ENCODE data around the gene CCDC172. TPM values are rescaled to one million over a fixed set of nuclear protein-coding genes. Genes with fewer than 3 reads are reported as not detected.

The CCDC172 gene
- polyA plus RNA-seq, 2 of the 4 experiments (the other 2 are of a cell fraction) = not detected

DNA sequence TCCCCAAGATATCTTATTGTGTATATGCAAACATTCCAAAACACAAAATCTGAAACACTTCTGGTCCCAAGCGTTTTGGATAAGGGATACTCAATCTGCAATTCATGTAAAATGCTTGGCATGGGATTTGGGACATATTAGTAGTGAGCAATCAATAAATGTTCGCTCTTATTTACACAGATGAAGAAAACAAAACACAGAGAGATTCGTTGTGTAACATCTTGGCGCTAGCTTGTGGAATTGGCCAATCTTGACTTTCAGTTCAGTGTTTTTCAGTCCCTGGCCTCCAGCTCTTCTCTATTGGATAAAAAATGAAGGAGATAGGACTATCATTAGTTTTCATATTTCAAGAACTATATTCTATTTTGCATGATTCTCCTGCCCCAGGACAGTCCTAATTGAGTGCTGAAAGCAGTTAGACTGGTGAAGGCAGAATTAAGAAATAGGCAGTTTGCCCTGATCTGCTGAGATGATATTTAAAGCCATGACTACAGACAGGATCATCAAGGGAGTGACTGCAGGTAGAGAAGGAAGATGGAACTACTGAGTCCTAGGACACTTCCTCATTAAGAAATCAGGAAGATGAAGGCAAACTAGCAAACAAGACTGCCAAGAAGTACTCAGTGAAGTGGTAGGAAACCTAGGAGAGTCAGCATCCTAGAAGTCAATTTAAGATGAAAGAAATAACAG, 105.2 kb downstream of the CCDC172 start:
- no peaks in the 10 kb centered on the region for H3K4me1 ChIP-seq
- TF ChIP-seq CTCF (IDR thresholded peaks at IDR 0.05) (no peak), ZC3H11A (IDR thresholded peaks at IDR 0.05) (no peak), E2F6 (IDR thresholded peaks at IDR 0.05; ENCODE audit: borderline replicate concordance, low read depth) (no peak), RAD21 (conservative IDR thresholded peaks at IDR 0.05 in 1 of 2, IDR thresholded peaks at IDR 0.05 in 1 of 2) (no peak), TFCP2L1 (CRISPR knock-in tag; IDR thresholded peaks at IDR 0.05) (no peak)
- TF ChIP-seq, protein P1, sequence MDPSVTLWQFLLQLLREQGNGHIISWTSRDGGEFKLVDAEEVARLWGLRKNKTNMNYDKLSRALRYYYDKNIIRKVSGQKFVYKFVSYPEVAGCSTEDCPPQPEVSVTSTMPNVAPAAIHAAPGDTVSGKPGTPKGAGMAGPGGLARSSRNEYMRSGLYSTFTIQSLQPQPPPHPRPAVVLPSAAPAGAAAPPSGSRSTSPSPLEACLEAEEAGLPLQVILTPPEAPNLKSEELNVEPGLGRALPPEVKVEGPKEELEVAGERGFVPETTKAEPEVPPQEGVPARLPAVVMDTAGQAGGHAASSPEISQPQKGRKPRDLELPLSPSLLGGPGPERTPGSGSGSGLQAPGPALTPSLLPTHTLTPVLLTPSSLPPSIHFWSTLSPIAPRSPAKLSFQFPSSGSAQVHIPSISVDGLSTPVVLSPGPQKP (IDR thresholded peaks at IDR 0.05; ENCODE audit: low read depth, low read length) = no peak
- DNase-seq (ENCODE audit: low read depth in 1 of 2, low spot score in 1 of 2) (no peak), ATAC-seq (no peak), FAIRE-seq (no peak)
- POLR2A ChIA-PET = no interaction called here
- H3K27ac ChIP-seq = no peak overlapping the region
- CTCF ChIA-PET = no interaction called here
- H3K4me2 ChIP-seq = no peak overlapping the region
- no peaks in the 10 kb centered on the region for H3K9me3 ChIP-seq
- no peak overlapping the region for H3K4me3 ChIP-seq
- 5% methylated on average over 4 of the region's 4 CpGs for WGBS (ENCODE audit: missing lambda C conversion rate)

Small RNA genes lying within 50 kb of the gene (small RNA-seq; reads per million reads assigned to genes)
- 0 reads per million in 6 experiments for gene SNRPGP6

Other genes starting within 250 kb of the CCDC172 start
- gene GFRA1, start 51.2 kb upstream of the CCDC172 start, polyA plus RNA-seq (2011; rRNA removed) = 4.0 and 4.2 TPM in 2 replicates
- gene GFRA1, start 51.2 kb upstream of the CCDC172 start, polyA plus RNA-seq (2017; fragmentation: RNase III; extraction: RNeasy Plus Mini Kit Qiagen cat#74134 plus additional on column Dnase treatment) = 9.5 to 15.2 TPM (median 13.2 TPM) in 3 replicates
- gene PNLIPRP3, start 103.4 kb downstream of the CCDC172 start, polyA plus RNA-seq (2011; rRNA removed) = not detected in 2 replicates
- gene PNLIPRP3, start 103.4 kb downstream of the CCDC172 start, polyA plus RNA-seq (2017; fragmentation: RNase III; extraction: RNeasy Plus Mini Kit Qiagen cat#74134 plus additional on column Dnase treatment) = not detected in 3 replicates
- not detected in 2 replicates for gene PNLIP, start 221.5 kb downstream of the CCDC172 start, polyA plus RNA-seq (2011; rRNA removed)
- gene PNLIP, start 221.5 kb downstream of the CCDC172 start, polyA plus RNA-seq (2017; fragmentation: RNase III; extraction: RNeasy Plus Mini Kit Qiagen cat#74134 plus additional on column Dnase treatment) = not detected in 3 replicates